Breast epithelium (tissue), 3 donors: ENCODE data around the gene CMTM5.
"Not testable (repeated sequence)": the region's sequence is repeated elsewhere in the genome, so short reads cannot be mapped to it uniquely, and the experiment has no call there.

ENCODE experiments used
- POLR2AphosphoS5 ChIP-seq, 3 donors: sonication (generic); formaldehyde crosslinking; IDR thresholded peaks; one replicate each; pipeline ENCODE4 v1.6.1; 2017; ENCODE audit warnings: antibody characterized with exemption in 3 of 3
- TF ChIP-seq, protein P1 (sequence below), 3 donors: fragments of 450-650 bp; IDR thresholded peaks; one replicate each; pipeline ENCODE4 v1.5.1; 2016 to 2017; ENCODE audit warnings: antibody characterized with exemption in 3 of 3, mild to moderate bottlenecking in 3 of 3, moderate library complexity in 3 of 3

DNA sequence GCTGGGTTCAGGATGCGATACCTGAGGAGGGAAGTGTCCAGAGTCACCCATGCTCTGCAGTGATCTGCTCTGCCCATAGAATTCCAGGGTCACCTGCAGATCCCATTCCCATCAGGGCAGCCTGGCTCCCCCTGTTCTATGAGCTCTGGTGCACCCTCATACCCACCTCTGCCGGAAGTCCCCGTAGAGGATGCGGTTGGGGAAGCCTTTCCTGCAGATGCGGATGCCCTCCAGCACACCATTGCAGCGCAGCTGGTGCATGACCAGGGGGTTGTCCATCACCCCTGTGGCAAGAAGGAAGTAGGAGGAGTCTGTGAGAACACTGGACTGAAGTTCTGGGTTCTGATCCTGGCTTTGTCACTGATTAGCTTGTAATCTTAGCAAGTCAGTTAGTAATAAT is 49.0 kb downstream of the CMTM5 start:
- TF ChIP-seq, protein P1, sequence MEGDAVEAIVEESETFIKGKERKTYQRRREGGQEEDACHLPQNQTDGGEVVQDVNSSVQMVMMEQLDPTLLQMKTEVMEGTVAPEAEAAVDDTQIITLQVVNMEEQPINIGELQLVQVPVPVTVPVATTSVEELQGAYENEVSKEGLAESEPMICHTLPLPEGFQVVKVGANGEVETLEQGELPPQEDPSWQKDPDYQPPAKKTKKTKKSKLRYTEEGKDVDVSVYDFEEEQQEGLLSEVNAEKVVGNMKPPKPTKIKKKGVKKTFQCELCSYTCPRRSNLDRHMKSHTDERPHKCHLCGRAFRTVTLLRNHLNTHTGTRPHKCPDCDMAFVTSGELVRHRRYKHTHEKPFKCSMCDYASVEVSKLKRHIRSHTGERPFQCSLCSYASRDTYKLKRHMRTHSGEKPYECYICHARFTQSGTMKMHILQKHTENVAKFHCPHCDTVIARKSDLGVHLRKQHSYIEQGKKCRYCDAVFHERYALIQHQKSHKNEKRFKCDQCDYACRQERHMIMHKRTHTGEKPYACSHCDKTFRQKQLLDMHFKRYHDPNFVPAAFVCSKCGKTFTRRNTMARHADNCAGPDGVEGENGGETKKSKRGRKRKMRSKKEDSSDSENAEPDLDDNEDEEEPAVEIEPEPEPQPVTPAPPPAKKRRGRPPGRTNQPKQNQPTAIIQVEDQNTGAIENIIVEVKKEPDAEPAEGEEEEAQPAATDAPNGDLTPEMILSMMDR (IDR thresholded peaks at IDR 0.05): not testable (repeated sequence)
- not testable (repeated sequence) for TF ChIP-seq POLR2AphosphoS5 (IDR thresholded peaks at IDR 0.05)
